H1 (cell line): ENCODE results near the gene TCF7L2. TPM values are rescaled to one million over a fixed set of nuclear protein-coding genes. Genes with fewer than 3 reads are reported as not detected.

Experiments used
- ASH2L ChIP-seq: fragments of 200-600, 300-600 bp; sonication (generic); IDR thresholded peaks from one replicate; pipeline ENCODE4 v1.7.1; 2017; ENCODE audit warnings: low read length
- ATF2 ChIP-seq: IDR thresholded peaks from 2 replicates; pipeline ENCODE4 v1.6.1; 2012; ENCODE audit warnings: low read length, inconsistent platforms
- BACH1 ChIP-seq: IDR thresholded peaks from 2 replicates; pipeline ENCODE4 v1.6.1; 2012; ENCODE audit warnings: low read length, improper control_type of control experiment
- FOSL1 ChIP-seq: IDR thresholded peaks from 2 replicates; pipeline ENCODE4 v1.6.1; 2011; ENCODE audit warnings: mild to moderate bottlenecking, low read depth, low read length, moderate library complexity; ENCODE audit not compliant: insufficient read depth
- HDAC2 ChIP-seq, 2 experiments: fragments of 300-600 bp in 1 of 2; sonication (generic) in 1 of 2; IDR thresholded peaks; 2 replicates each; pipeline ENCODE4 v1.6.1; 2011 to 2012; ENCODE audit warnings: low read depth in 2 of 2, low read length in 2 of 2, mild to moderate bottlenecking in 2 of 2, moderate library complexity in 2 of 2, borderline replicate concordance in 1 of 2, inconsistent platforms in 1 of 2
- NRF1 ChIP-seq: IDR thresholded peaks from 2 replicates; pipeline ENCODE4 v1.6.1; 2011; ENCODE audit warnings: mild to moderate bottlenecking, low read depth, low read length, improper control_type of control experiment
- POLR2A ChIP-seq, 2 experiments: IDR thresholded peaks; 1 replicate in 1 of 2; 2 replicates in 1 of 2; pipeline ENCODE4 v1.6.1; 2011; ENCODE audit warnings: low read depth in 2 of 2, low read length in 2 of 2, mild to moderate bottlenecking in 2 of 2; ENCODE audit errors: control extremely low read depth in 1 of 2
- POLR2AphosphoS5 ChIP-seq: IDR thresholded peaks from 2 replicates; pipeline ENCODE4 v1.6.1; 2011; ENCODE audit warnings: low read depth, low read length
- RNF2 ChIP-seq: fragments of 200-900, 300-1000 bp; sonication (generic); IDR thresholded peaks from 2 replicates; pipeline ENCODE4 v1.7.1; 2016; ENCODE audit warnings: borderline replicate concordance, low read depth, mild to moderate bottlenecking, antibody characterized with exemption, low read length; ENCODE audit not compliant: poor library complexity, severe bottlenecking; ENCODE audit errors: missing control alignments
- polyA plus RNA-seq, 7 experiments: library from polyadenylated mRNA; depleted of rRNA in 3 of 7; stranded (reverse) in 5 of 7; unstranded in 2 of 7; fragments of >200 nt in 5 of 7; fragments of 200-250 nt in 2 of 7; gene quantifications; 1 replicate in 5 of 7; 2 replicates in 1 of 7; 4 replicates in 1 of 7; pipeline versions ENCODE4 v1.2.1 to v1.2.3, GENCODE V29; 2011 to 2013; ENCODE audit warnings: missing spikeins in 2 of 7, mixed read lengths in 2 of 7
- total RNA-seq: library from RNA; stranded (reverse); fragmentation: NEBNext Ultra II Directional; extraction: Animal tissue kit (Norgen Biotek cat#: 25700); gene quantifications from 2 replicates; pipeline ENCODE4 v1.2.1, GENCODE V29; 2021

Gene TCF7L2
- total and polyA plus RNA-seq, 2 of the 8 experiments (the other 6 are each of a cell fraction or from before 2014, with no cell fraction given) = 33.9 to 67.3 TPM

DNA sequence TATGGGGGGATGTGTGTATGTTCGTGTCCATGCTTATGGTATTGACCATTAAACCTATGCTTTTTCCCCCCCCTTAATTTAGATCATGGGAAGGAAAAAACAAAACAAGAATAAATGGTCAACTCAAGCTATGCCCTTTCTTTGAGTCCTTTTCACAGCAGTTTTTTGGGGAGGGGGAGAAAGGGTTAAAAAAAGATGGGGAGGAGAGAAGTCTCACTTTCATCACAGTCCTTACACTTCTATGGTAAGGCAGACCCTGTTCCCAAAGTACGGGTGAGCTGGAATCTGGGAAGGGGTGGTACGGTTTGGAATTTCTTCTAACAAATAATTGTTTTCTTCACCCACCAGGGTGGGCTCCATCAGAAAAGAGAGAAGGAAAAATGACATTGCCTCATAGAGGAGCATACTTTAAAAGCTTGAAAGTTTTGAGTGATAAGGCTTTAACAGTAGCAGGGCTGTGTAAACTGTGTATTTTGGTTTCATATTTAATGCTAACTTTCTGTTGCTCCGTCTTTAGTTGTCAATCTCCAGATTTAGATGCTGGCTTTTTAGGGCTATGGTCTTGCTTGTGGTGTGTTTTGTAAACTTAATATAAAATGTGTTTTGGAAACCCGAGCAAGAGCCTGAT, 180.1 kb downstream of the TCF7L2 start (continued):
- TF ChIP-seq POLR2AphosphoS5 (no peak), HDAC2 (IDR thresholded peaks at IDR 0.05; ENCODE audit: borderline replicate concordance in 1 of 2, low read depth in 2 of 2, low read length in 2 of 2) (no peak), ASH2L (no peak), FOSL1 (no peak), RNF2 (no peak), POLR2A (IDR thresholded peaks at IDR 0.05; ENCODE audit: control extremely low read depth in 1 of 2, low read depth in 2 of 2, low read length in 2 of 2) (no peak), BACH1 (no peak), NRF1 (no peak), ATF2 (no peak)
